HG02870 (cell line): Measurements from ENCODE around the gene ARSB.
"Not testable (repeated sequence)": the region's sequence is repeated elsewhere in the genome, so short reads cannot be mapped to it uniquely, and the experiment has no call there.

Experiments used
- ATAC-seq: cut with Tn5 transposase; IDR thresholded peaks from one replicate; pipeline ENCODE4 v1.9.1; 2021; ENCODE audit warnings: mild to moderate bottlenecking, moderate library complexity; ENCODE audit not compliant: unreplicated experiment

The ARSB gene

GRCh38 chr5:78997090-78997489, 12.0 kb upstream of the ARSB start:
- ATAC-seq: no peak

- no peak for ATAC-seq
Observed at GRCh38 chr5:78995521-78996007, 10.5 kb upstream of the ARSB start.

GRCh38 chr5:78993165-78993564, 8.1 kb upstream of the ARSB start:
- no peak for ATAC-seq

GRCh38 chr5:78992146-78992545, 7.0 kb upstream of the ARSB start:
- ATAC-seq: no peak

- ATAC-seq: no peak
Observed at GRCh38 chr5:78989080-78989479, 4.0 kb upstream of the ARSB start.

GRCh38 chr5:78985725-78986223, 664 bp upstream of the ARSB start:
- ATAC-seq: peak; percentile 69

- peak; percentile 35 for ATAC-seq
Observed at GRCh38 chr5:78984439-78985115, 533 bp downstream of the ARSB start.

GRCh38 chr5:78983601-78984438, 1.3 kb downstream of the ARSB start:
- ATAC-seq: no peak

- ATAC-seq: not testable (repeated sequence)
Observed at GRCh38 chr5:78983194-78983593, 1.9 kb downstream of the ARSB start.

- ATAC-seq: no peak
Observed at GRCh38 chr5:78979909-78980308, 5.2 kb downstream of the ARSB start.

GRCh38 chr5:78979117-78979742, 5.9 kb downstream of the ARSB start:
- ATAC-seq: no peak

- ATAC-seq: no peak
Observed at GRCh38 chr5:78975035-78975434, 10.1 kb downstream of the ARSB start.

- no peak for ATAC-seq
Observed at GRCh38 chr5:78974601-78975000, 10.5 kb downstream of the ARSB start.

GRCh38 chr5:78974011-78974410, 11.1 kb downstream of the ARSB start:
- no peak for ATAC-seq

GRCh38 chr5:78972654-78973428, 12.3 kb downstream of the ARSB start:
- no peak for ATAC-seq

- ATAC-seq: no peak
Observed at GRCh38 chr5:78971998-78972397, 13.1 kb downstream of the ARSB start.

- no peak for ATAC-seq
Observed at GRCh38 chr5:78968781-78969180, 16.3 kb downstream of the ARSB start.

GRCh38 chr5:78964889-78965288, 20.2 kb downstream of the ARSB start:
- no peak for ATAC-seq

- ATAC-seq: no peak
Observed at GRCh38 chr5:78961743-78962142, 23.4 kb downstream of the ARSB start.

GRCh38 chr5:78959767-78960166, 25.3 kb downstream of the ARSB start:
- ATAC-seq: no peak
